Esophagus (tissue), 2 donors: ENCODE data around the gene BCAM. TPM values are rescaled to one million over a fixed set of nuclear protein-coding genes. Genes with fewer than 3 reads are reported as not detected.

ENCODE experiments used
- H3K27ac ChIP-seq, 2 donors: one replicate each; pipeline ENCODE4 v1.5.1; 2013; ENCODE audit warnings: low read depth in 2 of 2, mild to moderate bottlenecking in 2 of 2, inconsistent platforms in 1 of 2, low read length in 1 of 2, moderate library complexity in 1 of 2
- H3K27me3 ChIP-seq, 2 donors: one replicate each; pipeline ENCODE4 v1.6.1; 2013; ENCODE audit warnings: low read length in 2 of 2, control low read depth in 1 of 2, mild to moderate bottlenecking in 1 of 2; ENCODE audit not compliant: insufficient read depth in 2 of 2, control insufficient read depth in 1 of 2
- H3K36me3 ChIP-seq, 2 donors: one replicate each; pipeline ENCODE4 v1.6.1; 2013; ENCODE audit warnings: low read length in 1 of 2; ENCODE audit not compliant: control insufficient read depth in 2 of 2, insufficient read depth in 2 of 2
- H3K4me1 ChIP-seq, 2 donors: one replicate each; pipeline ENCODE4 v1.6.1; 2013; ENCODE audit warnings: low read length in 1 of 2; ENCODE audit not compliant: control insufficient read depth in 2 of 2, insufficient read depth in 2 of 2
- H3K4me3 ChIP-seq, 2 donors: one replicate each; pipeline ENCODE4 v1.5.1; 2013; ENCODE audit warnings: low read length in 2 of 2, mild to moderate bottlenecking in 2 of 2, low read depth in 1 of 2, moderate library complexity in 1 of 2
- H3K9me3 ChIP-seq, 2 donors: one replicate each; pipeline ENCODE4 v1.6.1; 2013; ENCODE audit warnings: mild to moderate bottlenecking in 2 of 2, low read depth in 1 of 2, low read length in 1 of 2, moderate library complexity in 1 of 2; ENCODE audit not compliant: control insufficient read depth in 2 of 2, insufficient read depth in 1 of 2
- WGBS, 2 donors: extraction: QIAGEN DNeasy Blood & Tissue Kit; methylation state at CpG; one replicate each; pipeline ENCODE4 v1.1.7; 2013; 5-methylcytosine and 5-hydroxymethylcytosine counted together
- polyA plus RNA-seq, 2 donors: library from polyadenylated mRNA; stranded (reverse); fragments of 200-250 nt; gene quantifications; one replicate each; pipeline ENCODE4 v1.2.3, GENCODE V29; 2013
- donor health status: healthy with polysubstance abuse.
- donor health status: Bipolar disorder and iron deficiency.

The BCAM gene
- polyA plus RNA-seq, 2 donors, result 18.0 to 22.1 TPM

DNA sequence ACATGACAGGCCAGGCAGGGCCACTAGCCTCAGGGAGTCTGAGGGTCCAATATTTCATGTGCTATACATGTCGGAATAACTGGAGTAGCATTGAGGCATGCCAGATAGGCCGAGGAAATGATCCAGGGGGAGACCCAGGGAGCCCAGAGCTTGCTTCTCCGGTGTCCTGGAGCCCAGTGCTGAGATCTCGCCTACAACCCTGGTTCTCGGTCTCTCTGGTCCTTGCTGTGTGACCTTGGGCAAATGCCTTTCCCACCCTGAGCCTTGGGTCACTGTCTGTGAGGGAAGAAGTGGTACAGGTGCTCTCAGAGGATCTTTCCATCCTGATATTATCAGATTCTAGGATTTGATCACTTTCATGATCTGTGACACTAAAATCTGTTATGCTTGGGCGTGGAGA lies 19.9 kb upstream of the BCAM start:
- WGBS, 2 donors, result 92 to 94% methylated on average over 6 of the region's 6 CpGs
- H3K4me1 ChIP-seq, result peaks cover 0 to 2% of the 10 kb centered on the region in 2 donors
- no peak overlapping the region for H3K27ac ChIP-seq
- H3K9me3 ChIP-seq, result no peaks in the 10 kb centered on the region
- no peaks in the 10 kb centered on the region for H3K27me3 ChIP-seq
- no peak overlapping the region for H3K4me3 ChIP-seq
- peaks cover 0 to 17% of the 10 kb centered on the region in 2 donors for H3K36me3 ChIP-seq

GRCh38 chr19:44789943-44790483 lies 18.9 kb upstream of the BCAM start:
- Histone ChIP-seq H3K36me3 (peaks cover 0 to 16% of the 10 kb centered on the region in 2 donors), H3K9me3 (no peaks in the 10 kb centered on the region)
- 78 to 80% methylated on average over 13 of the region's 13 CpGs for WGBS, 2 donors

DNA sequence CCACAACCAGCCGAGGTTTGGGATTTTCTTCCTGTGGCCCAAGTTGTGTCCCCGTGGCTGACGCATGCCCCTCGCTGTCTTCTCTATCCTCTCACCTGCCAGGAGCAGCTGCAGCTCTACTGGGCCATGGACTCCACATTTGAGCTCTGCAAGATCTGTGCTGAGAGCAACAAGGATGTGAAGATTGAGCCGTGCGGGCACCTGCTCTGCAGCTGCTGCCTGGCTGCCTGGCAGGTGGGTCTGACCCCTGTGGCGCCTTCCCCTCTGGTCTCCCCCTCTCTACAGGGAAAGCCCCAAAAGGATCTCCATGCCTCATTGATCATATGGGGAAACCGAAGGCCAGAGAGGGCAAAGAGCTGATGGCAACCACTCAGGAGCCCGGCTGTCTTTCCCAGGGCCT lies 16.6 kb upstream of the BCAM start:
- H3K27ac ChIP-seq, result no peak overlapping the region
- WGBS, 2 donors, result 82 to 89% methylated on average over 9 of the region's 9 CpGs
- H3K36me3 ChIP-seq, result peaks cover 0 to 20% of the 10 kb centered on the region in 2 donors
- H3K4me1 ChIP-seq, result peaks cover 0 to 2% of the 10 kb centered on the region in 2 donors
- no peaks in the 10 kb centered on the region for H3K27me3 ChIP-seq
- H3K4me3 ChIP-seq, result no peak overlapping the region
- no peaks in the 10 kb centered on the region for H3K9me3 ChIP-seq

More at GRCh38 chr19:44789943-44790483, 18.9 kb upstream of the BCAM start:
- no peaks in the 10 kb centered on the region for H3K27me3 ChIP-seq
- H3K4me1 ChIP-seq, result peaks cover 0 to 2% of the 10 kb centered on the region in 2 donors
- H3K4me3 ChIP-seq, result no peak overlapping the region
- no peak overlapping the region for H3K27ac ChIP-seq

GRCh38 chr19:44794610-44795009 lies 14.3 kb upstream of the BCAM start:
- no peaks in the 10 kb centered on the region for H3K27me3 ChIP-seq
- no peak overlapping the region for H3K4me3 ChIP-seq
- H3K27ac ChIP-seq, result no peak overlapping the region
- 91 to 96% methylated on average over 4 of the region's 4 CpGs for WGBS, 2 donors
- no peaks in the 10 kb centered on the region for H3K9me3 ChIP-seq
- peaks cover 0 to 22% of the 10 kb centered on the region in 2 donors for H3K36me3 ChIP-seq
- H3K4me1 ChIP-seq, result no peaks in the 10 kb centered on the region

DNA sequence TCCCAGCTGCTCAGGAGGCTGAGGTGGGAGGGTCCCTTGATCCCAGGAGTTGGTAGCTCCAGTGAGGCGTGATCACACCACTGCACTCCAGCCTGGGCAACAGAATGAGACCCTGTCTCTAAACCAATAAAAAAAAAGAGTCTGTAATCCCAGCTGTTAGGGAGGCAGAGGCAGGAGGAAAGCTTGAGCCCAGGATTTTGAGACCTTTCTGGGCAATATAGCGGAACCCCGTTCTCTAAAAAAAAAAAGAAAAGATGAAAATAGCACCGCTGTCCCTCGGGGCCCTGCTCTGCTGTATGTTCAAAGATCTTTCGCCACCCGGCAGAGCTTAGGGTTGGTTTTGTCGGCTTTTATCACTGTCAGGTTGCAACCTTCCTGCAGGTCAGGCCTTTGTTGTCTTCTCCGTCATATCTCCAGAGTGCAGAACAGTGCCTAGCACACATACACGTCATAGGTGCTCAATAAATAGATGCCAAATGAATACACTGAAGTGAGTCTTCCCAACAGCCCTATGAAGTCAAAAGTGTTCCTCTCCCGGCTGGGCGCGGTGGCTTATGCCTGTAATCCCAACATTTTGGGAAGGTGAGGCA lies 13.4 kb upstream of the BCAM start:
- no peak overlapping the region for H3K4me3 ChIP-seq
- peaks cover 0 to 2% of the 10 kb centered on the region in 2 donors for H3K4me1 ChIP-seq
- peaks cover 0 to 21% of the 10 kb centered on the region in 2 donors for H3K36me3 ChIP-seq
- no peaks in the 10 kb centered on the region for H3K27me3 ChIP-seq
- no peak overlapping the region for H3K27ac ChIP-seq
- WGBS, 2 donors, result 88 to 90% methylated on average over 13 of the region's 13 CpGs
- H3K9me3 ChIP-seq, result no peaks in the 10 kb centered on the region

GRCh38 chr19:44796701-44797115 lies 12.2 kb upstream of the BCAM start:
- WGBS, 2 donors, result 45 to 58% methylated on average over 12 of the region's 12 CpGs
- Histone ChIP-seq H3K27me3 (no peaks in the 10 kb centered on the region), H3K9me3 (no peaks in the 10 kb centered on the region), H3K27ac (no peak overlapping the region), H3K4me1 (peaks cover 0 to 2% of the 10 kb centered on the region in 2 donors), H3K36me3 (peaks cover 0 to 21% of the 10 kb centered on the region in 2 donors), H3K4me3 (no peak overlapping the region)

- 65 to 77% methylated on average over 9 to 10 of the region's 10 CpGs for WGBS, 2 donors
- peaks cover 0 to 13% of the 10 kb centered on the region in 2 donors for H3K36me3 ChIP-seq
- no peak overlapping the region for H3K4me3 ChIP-seq
- no peaks in the 10 kb centered on the region for H3K9me3 ChIP-seq
- H3K27ac ChIP-seq, result no peak overlapping the region
- no peaks in the 10 kb centered on the region for H3K27me3 ChIP-seq
- H3K4me1 ChIP-seq, result peaks cover 0 to 2% of the 10 kb centered on the region in 2 donors
These were observed 9.1 kb upstream of the BCAM start for GRCh38 chr19:44799627-44800346.

DNA sequence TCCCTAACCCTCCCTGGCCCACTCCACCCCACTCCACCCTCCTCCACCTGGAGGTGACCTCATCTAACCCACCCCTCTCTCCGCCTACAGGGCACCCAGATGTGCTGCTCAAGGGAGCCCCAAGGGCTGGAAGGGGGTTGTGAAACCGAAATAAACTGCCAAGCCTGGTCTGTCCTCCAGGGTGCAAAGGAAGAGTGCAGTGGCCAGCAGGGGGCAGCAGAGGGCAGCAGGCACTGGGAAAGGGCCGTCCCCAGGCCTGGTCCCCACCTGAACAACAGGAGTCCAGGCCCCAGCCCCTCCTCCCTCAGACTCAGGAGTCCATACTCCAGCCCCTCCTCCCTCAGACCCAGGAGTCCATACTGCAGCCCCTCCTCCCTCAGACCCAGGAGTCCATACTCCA lies 8.4 kb upstream of the BCAM start:
- Histone ChIP-seq H3K36me3 (peaks cover 0 to 10% of the 10 kb centered on the region in 2 donors), H3K4me3 (no peak overlapping the region), H3K9me3 (no peaks in the 10 kb centered on the region), H3K27ac (no peak overlapping the region), H3K27me3 (no peaks in the 10 kb centered on the region), H3K4me1 (peaks cover 0 to 2% of the 10 kb centered on the region in 2 donors)
- WGBS, 2 donors, result 0 to 4% methylated on average over 3 of the region's 3 CpGs

GRCh38 chr19:44803442-44804428 lies 5.2 kb upstream of the BCAM start:
- Histone ChIP-seq H3K4me1 (peaks cover 0 to 12% of the 10 kb centered on the region in 2 donors), H3K9me3 (no peaks in the 10 kb centered on the region), H3K27ac (no peak overlapping the region), H3K4me3 (no peak overlapping the region), H3K36me3 (peaks cover 0 to 7% of the 10 kb centered on the region in 2 donors), H3K27me3 (no peaks in the 10 kb centered on the region)
- WGBS, 2 donors, result 86 to 89% methylated on average over 13 of the region's 13 CpGs
